Caco-2 (cell line): ENCODE results near the gene UGT1A3. TPM values are rescaled to one million over a fixed set of nuclear protein-coding genes. Genes with fewer than 3 reads are reported as not detected.

Source experiments
- BruUV-seq: library from RNA; stranded (reverse); fragments of 400-500 nt; replicated peaks from 2 replicates; lab custom pipeline; 2021; lab: Mats Ljungman, UMichigan
- CTCF ChIA-PET: fragments of 300-600 bp; sonication (Branson Sonifier 250); formaldehyde crosslinking; loops from one replicate; lab custom pipeline; 2022; ENCODE audit warnings: antibody characterized with exemption; lab: Charles Lee
- POLR2A ChIA-PET: fragments of 300-600 bp; sonication (Branson Sonifier 250); formaldehyde crosslinking; loops from one replicate; lab custom pipeline; 2022; ENCODE audit warnings: antibody characterized with exemption; lab: Charles Lee
- DNase-seq, 2 experiments: peaks; one replicate each; pipeline versions ENCODE4 v3.0.0 to v3.0.0-alpha.2; 2020 to 2022
- H3K27me3 ChIP-seq: replicated peaks from 2 replicates; pipeline ENCODE4 v1.6.0; 2011; ENCODE audit warnings: low read length; ENCODE audit not compliant: control insufficient read depth, insufficient read depth
- H3K36me3 ChIP-seq: 2 replicates; pipeline ENCODE4 v1.5.1; 2011; ENCODE audit warnings: low read length; ENCODE audit not compliant: control insufficient read depth, insufficient read depth
- H3K4me1 ChIP-seq: fragments of 250-450 bp; sonication (Bioruptor Pico); 2 replicates; pipeline ENCODE4 v1.5.1; 2020; ENCODE audit warnings: mild to moderate bottlenecking
- H3K4me3 ChIP-seq: 2 replicates; pipeline ENCODE4 v1.5.1; 2011; ENCODE audit warnings: low read depth, mild to moderate bottlenecking, control low read depth, low read length
- H3K9me3 ChIP-seq: fragments of 250-450 bp; sonication (Bioruptor Pico); 2 replicates; pipeline ENCODE4 v1.5.1; 2020; ENCODE audit warnings: mild to moderate bottlenecking, moderate library complexity
- H3K27ac Mint-ChIP-seq: one replicate; pipeline ENCODE4 v1.8.0; 2022; ENCODE audit warnings: mixed read lengths; ENCODE audit not compliant: unreplicated experiment
- H3K27me3 Mint-ChIP-seq: one replicate; pipeline ENCODE4 v1.8.0; 2022; ENCODE audit warnings: mixed read lengths; ENCODE audit not compliant: insufficient read depth, unreplicated experiment
- H3K36me3 Mint-ChIP-seq: one replicate; pipeline ENCODE4 v1.8.0; 2022; ENCODE audit warnings: mild to moderate bottlenecking, mixed read lengths; ENCODE audit not compliant: insufficient read depth, unreplicated experiment
- H3K4me1 Mint-ChIP-seq: one replicate; pipeline ENCODE4 v1.8.0; 2022; ENCODE audit warnings: low read depth, mixed read lengths; ENCODE audit not compliant: unreplicated experiment
- H3K4me3 Mint-ChIP-seq: one replicate; pipeline ENCODE4 v1.8.0; 2022; ENCODE audit warnings: mild to moderate bottlenecking, moderate library complexity, mixed read lengths; ENCODE audit not compliant: unreplicated experiment
- H3K9me3 Mint-ChIP-seq: one replicate; pipeline ENCODE4 v1.8.0; 2022; ENCODE audit warnings: mixed read lengths; ENCODE audit not compliant: unreplicated experiment
- CTCF ChIP-seq, 2 experiments: fragments of 200-600 bp in 1 of 2; IDR thresholded peaks; 1 replicate in 1 of 2; 2 replicates in 1 of 2; pipeline versions ENCODE4 v1.5.1 to v1.8.0; 2011 to 2022; ENCODE audit warnings: antibody characterized with exemption in 1 of 2, control low read depth in 1 of 2, inconsistent platforms in 1 of 2, low read depth in 1 of 2, low read length in 1 of 2, mild to moderate bottlenecking in 1 of 2, moderate library complexity in 1 of 2; ENCODE audit not compliant: insufficient read depth in 1 of 2, severe bottlenecking in 1 of 2, unreplicated experiment in 1 of 2
- intact Hi-C: fragments of 100-400 bp; cut with micrococcal nuclease; formaldehyde crosslinking; loops from one replicate; pipeline ENCODE4 v1.10.0; 2022; ENCODE audit not compliant: unreplicated experiment
- total RNA-seq: library from RNA; stranded (reverse); gene quantifications from 2 replicates; pipeline ENCODE4 v1.2.3, GENCODE V29; 2022

UGT1A3 gene
- total RNA-seq, 1 experiment from 2014 or later, result 0.64 TPM

GRCh38 chr2:233688341-233688740, 40.5 kb upstream of the UGT1A3 start:
- no peaks in the 10 kb centered on the region for H3K27me3 ChIP-seq
- no peak overlapping the region for H3K4me3 ChIP-seq
- H3K4me3 Mint-ChIP-seq, result no peak overlapping the region
- no peak overlapping the region for H3K27ac Mint-ChIP-seq
- H3K27me3 Mint-ChIP-seq, result no peaks in the 10 kb centered on the region
- H3K36me3 ChIP-seq, result no peaks in the 10 kb centered on the region
- peaks cover 12% of the 10 kb centered on the region; the same call in 1 of the 2 replicates for H3K4me1 ChIP-seq
- H3K36me3 Mint-ChIP-seq, result peaks cover 10% of the 10 kb centered on the region
- no TSS peak for BruUV-seq
- H3K9me3 Mint-ChIP-seq, result no peaks in the 10 kb centered on the region
- ChIA-PET POLR2A (no interaction called here), CTCF (no interaction called here)
- no peak for TF ChIP-seq CTCF (IDR thresholded peaks at IDR 0.05; ENCODE audit: insufficient read depth in 1 of 2, low read depth in 1 of 2, low read length in 1 of 2, severe bottlenecking in 1 of 2, unreplicated experiment in 1 of 2)
- no peaks in the 10 kb centered on the region for H3K4me1 Mint-ChIP-seq
- no peaks in the 10 kb centered on the region for H3K9me3 ChIP-seq
- intact Hi-C loops, result no loop called here
- DNase-seq, result no peak

- Histone ChIP-seq H3K36me3 (no peaks in the 10 kb centered on the region), H3K9me3 (no peaks in the 10 kb centered on the region), H3K27me3 (no peaks in the 10 kb centered on the region), H3K4me3 (no peak overlapping the region), H3K4me1 (peaks cover 12% of the 10 kb centered on the region; the same call in 1 of the 2 replicates)
- Mint-ChIP-seq H3K27me3 (no peaks in the 10 kb centered on the region), H3K4me1 (no peaks in the 10 kb centered on the region), H3K36me3 (peaks cover 17% of the 10 kb centered on the region), H3K9me3 (no peaks in the 10 kb centered on the region), H3K27ac (no peak overlapping the region), H3K4me3 (no peak overlapping the region)
- ChIA-PET CTCF (no interaction called here), POLR2A (no interaction called here)
- no peak for DNase-seq
- BruUV-seq, result no TSS peak
- intact Hi-C loops, result no loop called here
- no peak for TF ChIP-seq CTCF (IDR thresholded peaks at IDR 0.05; ENCODE audit: insufficient read depth in 1 of 2, low read depth in 1 of 2, low read length in 1 of 2, severe bottlenecking in 1 of 2, unreplicated experiment in 1 of 2)
Observed at GRCh38 chr2:233689031-233689430, 39.8 kb upstream of the UGT1A3 start.

DNA sequence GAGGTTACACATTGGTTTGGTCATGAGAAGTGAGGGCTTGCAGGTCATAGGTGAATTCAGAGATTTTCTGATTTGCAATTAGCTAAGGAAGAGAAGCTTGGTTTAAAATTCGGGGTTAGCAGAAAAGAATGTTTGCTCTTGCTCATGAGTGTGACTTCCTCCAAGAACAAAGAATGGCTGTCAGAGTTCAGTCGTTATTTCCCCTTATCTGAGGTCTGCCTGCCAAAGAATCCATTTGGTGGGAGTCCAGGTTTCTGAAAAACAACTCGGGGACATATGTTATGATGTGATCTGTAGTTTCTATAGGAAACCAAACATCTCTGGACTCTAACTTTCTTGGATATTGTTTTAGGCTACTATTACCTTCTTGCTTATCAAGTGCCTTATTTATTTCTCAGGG, 39.3 kb upstream of the UGT1A3 start:
- POLR2A ChIA-PET, result no interaction called here
- Histone ChIP-seq H3K9me3 (no peaks in the 10 kb centered on the region), H3K27me3 (no peaks in the 10 kb centered on the region), H3K4me3 (no peak overlapping the region), H3K4me1 (peaks cover 12% of the 10 kb centered on the region; the same call in 1 of the 2 replicates), H3K36me3 (no peaks in the 10 kb centered on the region)
- intact Hi-C loops, result no loop called here
- BruUV-seq, result no TSS peak
- CTCF ChIA-PET, result no interaction called here
- Mint-ChIP-seq H3K27ac (no peak overlapping the region), H3K9me3 (no peaks in the 10 kb centered on the region), H3K4me1 (no peaks in the 10 kb centered on the region), H3K4me3 (no peak overlapping the region), H3K27me3 (no peaks in the 10 kb centered on the region), H3K36me3 (peaks cover 17% of the 10 kb centered on the region)
- no peak for DNase-seq
- TF ChIP-seq CTCF (IDR thresholded peaks at IDR 0.05; ENCODE audit: insufficient read depth in 1 of 2, low read depth in 1 of 2, low read length in 1 of 2, severe bottlenecking in 1 of 2, unreplicated experiment in 1 of 2), result no peak
